Neural cell (in vitro differentiated cells): Measurements from ENCODE around the gene PCDH18.
"Not testable (repeated sequence)": the region's sequence is repeated elsewhere in the genome, so short reads cannot be mapped to it uniquely, and the experiment has no call there.

Source experiments
- CTCF ChIP-seq: fragments of 450-650 bp; IDR thresholded peaks from 2 replicates; pipeline ENCODE4 v1.5.1; 2014; ENCODE audit warnings: antibody characterized with exemption, mild to moderate bottlenecking, moderate library complexity; ENCODE audit not compliant: poor library complexity, severe bottlenecking
- EP300 ChIP-seq: fragments of 450-650 bp; conservative IDR thresholded peaks from 2 replicates; pipeline ENCODE4 v1.6.1; 2014; ENCODE audit warnings: antibody characterized with exemption, mild to moderate bottlenecking, moderate library complexity; ENCODE audit not compliant: poor library complexity, severe bottlenecking
- MXI1 ChIP-seq: fragments of 450-650 bp; conservative IDR thresholded peaks from 2 replicates; pipeline ENCODE4 v1.6.1; 2014; ENCODE audit warnings: antibody characterized with exemption, mild to moderate bottlenecking; ENCODE audit not compliant: poor library complexity, severe bottlenecking
- POLR2AphosphoS5 ChIP-seq: IDR thresholded peaks from 2 replicates; pipeline ENCODE4 v1.6.1; 2012
- RAD21 ChIP-seq: fragments of 450-650 bp; conservative IDR thresholded peaks from 2 replicates; pipeline ENCODE4 v1.6.1; 2014; ENCODE audit warnings: antibody characterized with exemption, mild to moderate bottlenecking, moderate library complexity
- REST ChIP-seq: IDR thresholded peaks from 2 replicates; pipeline ENCODE4 v1.6.1; 2012; ENCODE audit warnings: borderline replicate concordance
- TAF1 ChIP-seq: IDR thresholded peaks from 2 replicates; pipeline ENCODE4 v1.6.1; 2012; ENCODE audit warnings: low read depth

GRCh38 chr4:137537807-137538206 lies 5.5 kb upstream of the PCDH18 start:
- TF ChIP-seq RAD21, CTCF, MXI1, EP300, REST, POLR2AphosphoS5, TAF1: not testable (repeated sequence)
